Kidney (tissue), 14 donors: ENCODE measurements around the gene HOXB1. TPM values are rescaled to one million over a fixed set of nuclear protein-coding genes. Genes with fewer than 3 reads are reported as not detected.

Experiments used
- DNase-seq, 5 donors: peaks; one replicate each; pipeline ENCODE4 v3.0.0-alpha.2; 2013 to 2020
- FAIRE-seq: peaks from 2 replicates; lab custom pipeline; 2012; peaks lifted over from hg19 to GRCh38; lab: Jason Lieb, UNC
- H3K27ac ChIP-seq, 2 donors: one replicate each; pipeline ENCODE4 v1.7.0; 2013; ENCODE audit warnings: low read depth in 2 of 2, low read length in 2 of 2, inconsistent platforms in 1 of 2
- H3K27me3 ChIP-seq: one replicate; pipeline ENCODE4 v1.7.1; 2013; ENCODE audit warnings: low read length, inconsistent platforms; ENCODE audit not compliant: control insufficient read depth, insufficient read depth
- H3K36me3 ChIP-seq, 3 donors: one replicate each; pipeline versions ENCODE4 v1.7.0 to v1.7.1; 2013; ENCODE audit warnings: low read length in 3 of 3, control low read depth in 1 of 3, inconsistent platforms in 1 of 3; ENCODE audit not compliant: insufficient read depth in 3 of 3, control insufficient read depth in 2 of 3
- H3K4me1 ChIP-seq, 3 donors: one replicate each; pipeline versions ENCODE4 v1.7.0 to v1.7.1; 2013; ENCODE audit warnings: low read length in 3 of 3, inconsistent platforms in 1 of 3, low read depth in 1 of 3; ENCODE audit not compliant: control insufficient read depth in 2 of 3, insufficient read depth in 2 of 3
- H3K4me3 ChIP-seq, 3 donors: one replicate each; pipeline versions ENCODE4 v1.7.0 to v1.8.1; 2013; ENCODE audit warnings: low read length in 3 of 3, control low read depth in 1 of 3, inconsistent platforms in 1 of 3
- H3K9ac ChIP-seq, 3 donors: one replicate each; pipeline versions ENCODE4 v1.7.0 to v1.7.1; 2013; ENCODE audit warnings: low read length in 3 of 3, control low read depth in 1 of 3, inconsistent platforms in 1 of 3
- H3K9me3 ChIP-seq, 3 donors: one replicate each; pipeline versions ENCODE4 v1.7.0 to v1.7.1; 2013; ENCODE audit warnings: low read length in 3 of 3, control low read depth in 1 of 3, inconsistent platforms in 1 of 3; ENCODE audit not compliant: control insufficient read depth in 2 of 3, insufficient read depth in 1 of 3
- intact Hi-C: fragments of 100-400 bp; cut with DNase I; formaldehyde crosslinking; loops from one replicate; pipeline ENCODE4 v1.11.1; 2022
- polyA plus RNA-seq: library from polyadenylated mRNA; stranded (reverse); fragments of 350-450 nt; fragmentation: Illumina TruSeq; extraction: RNeasy Lipid Tissue Mini Kit (QIAGEN cat#74804); gene quantifications from one replicate; pipeline ENCODE4 v1.2.3, GENCODE V29; 2014; ENCODE audit warnings: low read depth, low replicate concordance; ENCODE audit not compliant: insufficient read depth
- total RNA-seq: library from RNA; stranded (reverse); fragmentation: NEBNext Ultra II Directional; extraction: Animal tissue kit (Norgen Biotek cat#: 25700); gene quantifications from one replicate; pipeline ENCODE4 v1.2.1, GENCODE V29; 2021
- TF ChIP-seq, protein P1 (sequence below): IDR thresholded peaks from 3 replicates; pipeline ENCODE4 v1.5.1; 2012; ENCODE audit warnings: mild to moderate bottlenecking, moderate library complexity, borderline replicate concordance; ENCODE audit not compliant: insufficient read depth; ENCODE audit errors: extremely low read depth
- donor health status: control.
- donor health status: control.
- donor health status: control.
- donor health status: control.
- donor health status: control.
- donor health status: DM: yes; HTN: yes; CAD: no.
- donor health status: Normal renal cell carcinoma (clear cell type).

Gene HOXB1
- total and polyA plus RNA-seq, 2 donors from 2014 or later, result not detected

DNA sequence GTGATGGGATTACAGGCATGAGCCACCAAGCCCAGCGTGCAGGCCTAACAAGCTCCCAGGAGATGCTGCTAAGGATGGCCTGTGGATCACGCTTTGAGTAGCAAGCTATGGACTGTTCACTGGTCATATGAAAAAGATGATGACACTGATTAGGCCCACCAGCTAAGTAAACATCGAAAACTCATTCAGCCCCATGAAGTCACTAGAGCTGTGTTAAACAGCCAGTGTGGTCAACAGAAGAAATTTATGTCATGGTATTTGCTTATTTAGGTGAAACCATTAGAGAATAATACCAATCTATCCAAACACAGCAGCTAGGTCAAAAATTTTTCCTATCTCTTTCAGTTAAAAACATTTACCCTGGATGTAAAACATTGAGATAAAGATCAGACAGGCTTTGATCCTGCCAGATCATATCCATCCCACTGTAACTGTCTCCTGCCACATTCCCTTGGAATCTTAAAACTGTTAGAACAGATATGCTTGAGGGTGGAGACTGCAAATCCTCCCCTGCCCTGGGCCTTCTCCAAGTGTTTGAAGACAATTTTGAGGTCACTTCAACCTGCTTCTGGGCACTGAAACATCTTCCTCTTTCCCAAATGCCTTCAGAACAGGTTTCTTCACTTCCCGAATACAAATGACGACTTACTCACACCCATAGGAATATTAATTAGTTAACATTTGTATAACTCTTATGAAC is 30.9 kb downstream of the HOXB1 start:
- Histone ChIP-seq H3K4me1 (peaks cover 0 to 7% (median 7%) of the 10 kb centered on the region in 3 donors), H3K9me3 (no peaks in the 10 kb centered on the region), H3K4me3 (no peak overlapping the region), H3K9ac (no peak overlapping the region), H3K27me3 (no peaks in the 10 kb centered on the region), H3K36me3 (no peaks in the 10 kb centered on the region), H3K27ac (no peak overlapping the region)
- DNase-seq (no peak), FAIRE-seq (no peak)
- intact Hi-C loops, result no loop called here
- TF ChIP-seq, protein P1, sequence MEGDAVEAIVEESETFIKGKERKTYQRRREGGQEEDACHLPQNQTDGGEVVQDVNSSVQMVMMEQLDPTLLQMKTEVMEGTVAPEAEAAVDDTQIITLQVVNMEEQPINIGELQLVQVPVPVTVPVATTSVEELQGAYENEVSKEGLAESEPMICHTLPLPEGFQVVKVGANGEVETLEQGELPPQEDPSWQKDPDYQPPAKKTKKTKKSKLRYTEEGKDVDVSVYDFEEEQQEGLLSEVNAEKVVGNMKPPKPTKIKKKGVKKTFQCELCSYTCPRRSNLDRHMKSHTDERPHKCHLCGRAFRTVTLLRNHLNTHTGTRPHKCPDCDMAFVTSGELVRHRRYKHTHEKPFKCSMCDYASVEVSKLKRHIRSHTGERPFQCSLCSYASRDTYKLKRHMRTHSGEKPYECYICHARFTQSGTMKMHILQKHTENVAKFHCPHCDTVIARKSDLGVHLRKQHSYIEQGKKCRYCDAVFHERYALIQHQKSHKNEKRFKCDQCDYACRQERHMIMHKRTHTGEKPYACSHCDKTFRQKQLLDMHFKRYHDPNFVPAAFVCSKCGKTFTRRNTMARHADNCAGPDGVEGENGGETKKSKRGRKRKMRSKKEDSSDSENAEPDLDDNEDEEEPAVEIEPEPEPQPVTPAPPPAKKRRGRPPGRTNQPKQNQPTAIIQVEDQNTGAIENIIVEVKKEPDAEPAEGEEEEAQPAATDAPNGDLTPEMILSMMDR, result no peak

DNA sequence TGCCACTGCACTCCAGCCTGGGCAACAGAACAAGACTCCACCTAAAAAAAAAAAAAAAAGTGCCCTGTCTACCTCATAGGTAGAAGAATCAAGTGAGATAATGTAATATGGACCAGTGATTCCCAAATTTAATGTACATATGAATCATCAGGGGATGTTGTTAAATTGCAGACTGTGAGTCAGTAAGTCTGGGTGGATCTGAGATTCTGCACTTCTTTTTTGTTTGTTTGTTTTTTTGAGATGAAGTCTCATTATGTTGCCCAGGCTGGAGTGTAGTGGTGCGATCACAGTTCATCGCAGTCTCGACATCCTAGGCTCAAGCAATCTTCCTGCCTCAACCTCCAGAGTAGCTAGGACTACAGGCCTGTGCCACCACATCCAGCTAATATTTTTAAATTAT is 31.6 kb downstream of the HOXB1 start:
- no peak for DNase-seq
- Histone ChIP-seq H3K27ac (no peak overlapping the region), H3K36me3 (no peaks in the 10 kb centered on the region), H3K9me3 (no peaks in the 10 kb centered on the region), H3K4me3 (no peak overlapping the region), H3K27me3 (no peaks in the 10 kb centered on the region), H3K4me1 (peaks cover 0 to 7% (median 7%) of the 10 kb centered on the region in 3 donors), H3K9ac (no peak overlapping the region)
- FAIRE-seq, result no peak
- TF ChIP-seq, protein P1, result no peak
- intact Hi-C loops, result no loop called here

DNA sequence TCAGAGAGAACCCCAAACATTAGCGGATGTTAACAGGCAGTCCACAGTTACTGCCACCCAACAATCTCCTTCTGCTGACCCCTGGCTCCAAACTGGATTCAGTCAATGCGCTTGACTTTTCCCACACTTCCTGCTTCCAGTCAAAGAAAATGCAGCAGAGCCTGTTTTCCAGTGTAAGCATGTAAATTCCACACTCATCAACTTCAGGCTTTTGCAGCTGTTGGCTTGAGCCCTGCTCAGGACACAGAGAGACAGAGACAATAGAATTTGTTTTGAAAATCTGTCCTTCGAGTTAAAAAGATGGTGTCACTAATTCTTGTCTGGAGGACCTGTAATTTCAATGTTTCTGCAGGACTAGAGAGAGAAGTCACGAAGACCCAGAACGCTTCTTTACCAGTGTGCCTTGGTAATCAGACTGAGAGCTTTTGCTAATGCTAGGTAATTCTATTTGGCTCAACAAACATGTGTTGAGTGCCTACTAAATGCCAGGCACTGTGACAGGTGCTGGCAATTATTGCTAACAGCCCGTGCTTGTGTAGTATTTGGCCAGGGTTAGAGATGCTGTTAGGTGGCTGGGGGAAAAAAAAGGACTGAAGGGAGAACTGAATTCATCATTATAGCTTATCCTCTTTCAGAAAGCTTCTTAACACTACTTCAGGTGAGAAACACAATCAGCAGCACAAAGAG is 32.5 kb downstream of the HOXB1 start:
- no peaks in the 10 kb centered on the region for H3K36me3 ChIP-seq
- H3K4me3 ChIP-seq, result no peak overlapping the region
- no peaks in the 10 kb centered on the region for H3K27me3 ChIP-seq
- no peaks in the 10 kb centered on the region for H3K9me3 ChIP-seq
- intact Hi-C loops, result no loop called here
- peak overlapping the region; percentile 19 to 44 for H3K27ac ChIP-seq
- DNase-seq (peak in 3 of 5 donors; percentile 66 to 86 (median 85)), FAIRE-seq (no peak)
- TF ChIP-seq, protein P1, result no peak
- H3K9ac ChIP-seq, result peak overlapping the region in 1 of 3 donors; percentile 13
- H3K4me1 ChIP-seq, result peaks cover under 1 to 8% (median 7%) of the 10 kb centered on the region in 3 donors
